HepG2 (cell line): ENCODE measurements around the gene LAMP1. TPM values are rescaled to one million over a fixed set of nuclear protein-coding genes. Genes with fewer than 3 reads are reported as not detected.

Experiments used
- ARID5B ChIP-seq: IDR thresholded peaks from 2 replicates; pipeline ENCODE4 v1.4.0; 2020; ENCODE audit warnings: mild to moderate bottlenecking, missing genetic modification reagents
- BATF2 ChIP-seq: sonication (generic); formaldehyde crosslinking; IDR thresholded peaks from 2 replicates; pipeline ENCODE4 v1.8.0; 2022; ENCODE audit warnings: mild to moderate bottlenecking, missing genetic modification reagents, moderate library complexity
- DNMT1 ChIP-seq: sonication (generic); formaldehyde crosslinking; IDR thresholded peaks from 2 replicates; pipeline ENCODE4 v1.5.1; 2020; ENCODE audit warnings: mild to moderate bottlenecking, missing genetic modification reagents
- ELF1 ChIP-seq: sonication (generic); formaldehyde crosslinking; IDR thresholded peaks from 2 replicates; pipeline ENCODE4 v1.4.0; 2020; ENCODE audit warnings: missing genetic modification reagents
- ELF4 ChIP-seq: sonication (generic); formaldehyde crosslinking; IDR thresholded peaks from 2 replicates; pipeline ENCODE4 v1.5.0; 2020; ENCODE audit warnings: missing genetic modification reagents, mild to moderate bottlenecking, moderate library complexity, borderline replicate concordance
- FOXK1 ChIP-seq: sonication (generic); formaldehyde crosslinking; IDR thresholded peaks from 2 replicates; pipeline ENCODE4 v1.4.0; 2020; ENCODE audit warnings: low read depth, missing genetic modification reagents, borderline replicate concordance
- FOXP1 ChIP-seq, 2 experiments: fragments of 450-650 bp in 1 of 2; IDR thresholded peaks; 2 replicates each; pipeline ENCODE4 v1.6.1; 2017 to 2018; ENCODE audit warnings: antibody characterized with exemption in 1 of 2
- GATA4 ChIP-seq: sonication (generic); IDR thresholded peaks from 2 replicates; pipeline ENCODE4 v1.6.1; 2016; ENCODE audit warnings: antibody characterized with exemption, low read depth, borderline replicate concordance
- HMGA1 ChIP-seq: sonication (generic); formaldehyde crosslinking; conservative IDR thresholded peaks from 2 replicates; pipeline ENCODE4 v1.4.0; 2020; ENCODE audit warnings: missing genetic modification reagents
- IRF2 ChIP-seq: IDR thresholded peaks from 2 replicates; pipeline ENCODE4 v1.6.1; 2018; ENCODE audit warnings: missing genetic modification reagents, missing compliant biosample characterization
- KDM5B ChIP-seq: sonication (generic); formaldehyde crosslinking; IDR thresholded peaks from 2 replicates; pipeline ENCODE4 v1.4.0; 2020; ENCODE audit warnings: missing genetic modification reagents, mild to moderate bottlenecking, borderline replicate concordance
- MED13 ChIP-seq: sonication (generic); formaldehyde crosslinking; IDR thresholded peaks from 2 replicates; pipeline ENCODE4 v1.5.0; 2020; ENCODE audit warnings: missing genetic modification reagents
- NR2F2 ChIP-seq: IDR thresholded peaks from 2 replicates; pipeline ENCODE4 v1.6.1; 2012; ENCODE audit warnings: low read depth, inconsistent platforms, borderline replicate concordance
- PCBP2 ChIP-seq: fragments of 200-400 bp; formaldehyde crosslinking; optimal IDR thresholded peaks from 2 replicates; pipeline ENCODE3; 2018; ENCODE audit warnings: low read length, low read depth; ENCODE audit not compliant: poor library complexity, severe bottlenecking
- PHF21A ChIP-seq: sonication (generic); formaldehyde crosslinking; IDR thresholded peaks from 2 replicates; pipeline ENCODE4 v1.5.0; 2020; ENCODE audit warnings: mild to moderate bottlenecking, missing genetic modification reagents
- RARG ChIP-seq: sonication (generic); formaldehyde crosslinking; IDR thresholded peaks from 2 replicates; pipeline ENCODE4 v1.4.0; 2020; ENCODE audit warnings: low read depth, mild to moderate bottlenecking, missing genetic modification reagents
- RFX1 ChIP-seq: fragments of 450-650 bp; IDR thresholded peaks from 2 replicates; pipeline ENCODE4 v1.6.1; 2017
- SALL2 ChIP-seq: sonication (generic); formaldehyde crosslinking; IDR thresholded peaks from 2 replicates; pipeline ENCODE4 v1.8.1; 2023; ENCODE audit warnings: mild to moderate bottlenecking, missing genetic modification reagents, inconsistent platforms
- SCMH1 ChIP-seq: sonication (generic); formaldehyde crosslinking; IDR thresholded peaks from 2 replicates; pipeline ENCODE4 v1.9.0; 2021; ENCODE audit warnings: missing genetic modification reagents, mild to moderate bottlenecking, borderline replicate concordance
- SMAD9 ChIP-seq: sonication (generic); formaldehyde crosslinking; IDR thresholded peaks from 2 replicates; pipeline ENCODE4 v1.5.1; 2020; ENCODE audit warnings: mild to moderate bottlenecking, missing genetic modification reagents
- ZFP82 ChIP-seq: sonication (generic); formaldehyde crosslinking; IDR thresholded peaks from 2 replicates; pipeline ENCODE4 v1.5.1; 2020; ENCODE audit warnings: mild to moderate bottlenecking, missing genetic modification reagents, borderline replicate concordance
- ZNF432 ChIP-seq: sonication (generic); formaldehyde crosslinking; IDR thresholded peaks from 2 replicates; pipeline ENCODE4 v1.5.0; 2020; ENCODE audit warnings: missing genetic modification reagents, mild to moderate bottlenecking, borderline replicate concordance
- ZNF607 ChIP-seq: sonication (generic); formaldehyde crosslinking; IDR thresholded peaks from 2 replicates; pipeline ENCODE4 v1.5.1; 2020; ENCODE audit warnings: missing genetic modification reagents, mild to moderate bottlenecking, borderline replicate concordance
- ZNF737 ChIP-seq: sonication (generic); formaldehyde crosslinking; IDR thresholded peaks from 2 replicates; pipeline ENCODE4 v1.5.0; 2020; ENCODE audit warnings: missing genetic modification reagents, mild to moderate bottlenecking, borderline replicate concordance
- ZNF782 ChIP-seq: sonication (generic); formaldehyde crosslinking; IDR thresholded peaks from 2 replicates; pipeline ENCODE4 v1.4.0; 2020; ENCODE audit warnings: missing genetic modification reagents, mild to moderate bottlenecking, borderline replicate concordance
- ZNF878 ChIP-seq: sonication (generic); formaldehyde crosslinking; IDR thresholded peaks from 2 replicates; pipeline ENCODE4 v1.8.1; 2023; ENCODE audit warnings: mild to moderate bottlenecking, missing genetic modification reagents, moderate library complexity
- polyA plus RNA-seq, 8 experiments: library from polyadenylated mRNA; depleted of rRNA in 3 of 8; stranded (reverse) in 7 of 8; unstranded in 1 of 8; fragments of >200 nt; fragmentation: Illumina TruSeq in 4 of 8; extraction: Trizol in 4 of 8; gene quantifications; 2 replicates each; pipeline versions ENCODE4 v1.2.1 to v1.2.3, GENCODE V29; 2011 to 2016; ENCODE audit warnings: low read depth in 4 of 8, missing spikeins in 1 of 8, mixed read lengths in 1 of 8; ENCODE audit not compliant: insufficient read depth in 1 of 8
- total RNA-seq, 5 experiments: library from RNA; depleted of rRNA; stranded (reverse); fragments of >200 nt; fragmentation: Illumina TruSeq; extraction: Trizol; gene quantifications; 2 replicates each; pipeline ENCODE4 v1.2.3, GENCODE V29; 2016; ENCODE audit warnings: low read depth in 1 of 5

LAMP1 gene
- total and polyA plus RNA-seq, 2 of the 13 experiments (the other 11 are each of a cell fraction or from before 2014, with no cell fraction given): 103 to 112 TPM

GRCh38 chr13:113296823-113297369 is at the start of gene LAMP1 (continued):
- TF ChIP-seq ZFP82 (CRISPR knock-in tag): peak; percentile 17; the same call in 1 of the 2 replicates
- TF ChIP-seq MED13 (CRISPR knock-in tag): peak; percentile 39; the same call in 1 of the 2 replicates
- no peak for TF ChIP-seq FOXP1 (IDR thresholded peaks at IDR 0.05)
- TF ChIP-seq FOXP1 (CRISPR knock-in tag; IDR thresholded peaks at IDR 0.05): peak; percentile 23; the same call in 1 of the 2 replicates
- TF ChIP-seq RFX1: no peak
- TF ChIP-seq ARID5B (CRISPR knock-in tag): peak; percentile 90
- TF ChIP-seq ELF4 (CRISPR knock-in tag): peak; percentile 51; the same call in 1 of the 2 replicates
- TF ChIP-seq SMAD9 (CRISPR knock-in tag): peak; percentile 59; the same call in 1 of the 2 replicates
- peak; percentile 73; the same call in 1 of the 2 replicates for TF ChIP-seq ZNF878 (CRISPR knock-in tag)
- peak; percentile 91 for TF ChIP-seq PHF21A (CRISPR knock-in tag)
- TF ChIP-seq ZNF607 (CRISPR knock-in tag): peak; percentile 99
- peak; percentile 95 for TF ChIP-seq DNMT1 (CRISPR knock-in tag)
- 0 out of 2 replicates have a peak, but pooled peaks have one; percentile 47 for TF ChIP-seq NR2F2
- TF ChIP-seq PCBP2: no peak
- TF ChIP-seq HMGA1 (CRISPR knock-in tag): no peak
- TF ChIP-seq ZNF737 (CRISPR knock-in tag): no peak
- TF ChIP-seq SALL2 (CRISPR knock-in tag): peak; percentile 99
- no peak for TF ChIP-seq RARG (CRISPR knock-in tag)
- peak; percentile 95 for TF ChIP-seq ELF1
- TF ChIP-seq ZNF782 (CRISPR knock-in tag): peak; percentile 87
- TF ChIP-seq KDM5B: peak; percentile 98
- TF ChIP-seq SCMH1 (CRISPR knock-in tag): no peak
- peak; percentile 98 for TF ChIP-seq IRF2 (CRISPR knock-in tag)
- peak; percentile 98; the same call in 1 of the 2 replicates for TF ChIP-seq FOXK1
- peak; percentile 36; the same call in 1 of the 2 replicates for TF ChIP-seq GATA4
- TF ChIP-seq BATF2 (CRISPR knock-in tag): peak; percentile 57; the same call in 1 of the 2 replicates
- no peak for TF ChIP-seq ZNF432 (CRISPR knock-in tag)
